Bronchial epithelial cell (primary cell): Measurements from ENCODE around the gene ANKRD55. TPM values are rescaled to one million over a fixed set of nuclear protein-coding genes. Genes with fewer than 3 reads are reported as not detected.

Experiments
- DNase-seq: peaks from one replicate; pipeline ENCODE4 v3.0.0-alpha.2; 2010; ENCODE audit warnings: low read depth
- FAIRE-seq: peaks from 2 replicates; lab custom pipeline; 2011; peaks lifted over from hg19 to GRCh38; lab: Jason Lieb, UNC
- H3K27me3 ChIP-seq: 2 replicates; pipeline ENCODE4 v1.5.1; 2011; ENCODE audit warnings: low read length; ENCODE audit not compliant: control insufficient read depth, insufficient read depth
- H3K36me3 ChIP-seq: 2 replicates; pipeline ENCODE4 v1.5.1; 2011; ENCODE audit warnings: low read length; ENCODE audit not compliant: control insufficient read depth, insufficient read depth
- H3K4me3 ChIP-seq: 2 replicates; pipeline ENCODE4 v1.5.1; 2011; ENCODE audit warnings: mild to moderate bottlenecking, low read depth, low read length, control low read depth
- total RNA-seq: library from RNA; depleted of rRNA; stranded (reverse); fragments of >200 nt; gene quantifications from 2 replicates; pipeline ENCODE4 v1.2.1, GENCODE V29; 2014
- TF ChIP-seq, protein P1 (sequence below): IDR thresholded peaks from 2 replicates; pipeline ENCODE4 v1.5.1; 2011; ENCODE audit warnings: mild to moderate bottlenecking, moderate library complexity, low read length, control low read depth, inconsistent platforms; ENCODE audit not compliant: insufficient read depth, severe bottlenecking

ANKRD55 gene
- not detected in 2 replicates for total RNA-seq

DNA sequence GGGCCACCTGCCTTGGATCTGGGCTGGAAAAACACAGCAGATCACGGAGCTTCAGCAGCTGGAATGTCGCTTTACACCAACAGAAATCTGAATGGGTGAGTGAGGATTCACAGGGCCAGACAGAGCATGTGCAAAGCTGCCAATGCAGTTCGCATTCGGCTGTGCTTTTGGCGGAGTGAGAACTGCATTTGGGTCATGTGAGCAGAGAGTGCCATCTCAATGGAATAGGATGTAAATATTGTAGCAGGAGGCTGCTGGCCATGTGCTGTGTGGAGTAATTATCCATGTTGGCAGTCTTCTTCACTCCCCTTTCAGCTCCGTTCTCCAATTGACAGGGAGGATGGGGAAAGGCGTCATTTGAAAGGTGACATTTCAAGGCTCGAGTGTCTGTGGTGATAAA lies at the start of gene ANKRD55:
TSS of gene ANKRD55 (minus strand) at position 101 of the 400 bp plus-strand sequence. CDS start 417 bp downstream, outside the sequence.
- TF ChIP-seq, protein P1, sequence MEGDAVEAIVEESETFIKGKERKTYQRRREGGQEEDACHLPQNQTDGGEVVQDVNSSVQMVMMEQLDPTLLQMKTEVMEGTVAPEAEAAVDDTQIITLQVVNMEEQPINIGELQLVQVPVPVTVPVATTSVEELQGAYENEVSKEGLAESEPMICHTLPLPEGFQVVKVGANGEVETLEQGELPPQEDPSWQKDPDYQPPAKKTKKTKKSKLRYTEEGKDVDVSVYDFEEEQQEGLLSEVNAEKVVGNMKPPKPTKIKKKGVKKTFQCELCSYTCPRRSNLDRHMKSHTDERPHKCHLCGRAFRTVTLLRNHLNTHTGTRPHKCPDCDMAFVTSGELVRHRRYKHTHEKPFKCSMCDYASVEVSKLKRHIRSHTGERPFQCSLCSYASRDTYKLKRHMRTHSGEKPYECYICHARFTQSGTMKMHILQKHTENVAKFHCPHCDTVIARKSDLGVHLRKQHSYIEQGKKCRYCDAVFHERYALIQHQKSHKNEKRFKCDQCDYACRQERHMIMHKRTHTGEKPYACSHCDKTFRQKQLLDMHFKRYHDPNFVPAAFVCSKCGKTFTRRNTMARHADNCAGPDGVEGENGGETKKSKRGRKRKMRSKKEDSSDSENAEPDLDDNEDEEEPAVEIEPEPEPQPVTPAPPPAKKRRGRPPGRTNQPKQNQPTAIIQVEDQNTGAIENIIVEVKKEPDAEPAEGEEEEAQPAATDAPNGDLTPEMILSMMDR: no peak
- no peak within 1 kb of the TSS for H3K4me3 ChIP-seq
- no peaks in the 10 kb centered on the region for H3K36me3 ChIP-seq
- FAIRE-seq: no peak
- H3K27me3 ChIP-seq: peaks cover 3% of the 10 kb centered on the region
- no peak for DNase-seq

- FAIRE-seq (no peak), DNase-seq (peak; percentile 38)
- H3K4me3 ChIP-seq: no peak overlapping the region
- H3K36me3 ChIP-seq: no peaks in the 10 kb centered on the region
- H3K27me3 ChIP-seq: no peaks in the 10 kb centered on the region
- TF ChIP-seq, protein P1: no peak
These were observed 49.1 kb upstream of the ANKRD55 start for GRCh38 chr5:56282216-56282615.

GRCh38 chr5:56281489-56282165 lies 48.5 kb upstream of the ANKRD55 start:
- TF ChIP-seq, protein P1: no peak
- Histone ChIP-seq H3K27me3 (no peaks in the 10 kb centered on the region), H3K36me3 (no peaks in the 10 kb centered on the region), H3K4me3 (no peak overlapping the region)
- FAIRE-seq (no peak), DNase-seq (no peak)

DNA sequence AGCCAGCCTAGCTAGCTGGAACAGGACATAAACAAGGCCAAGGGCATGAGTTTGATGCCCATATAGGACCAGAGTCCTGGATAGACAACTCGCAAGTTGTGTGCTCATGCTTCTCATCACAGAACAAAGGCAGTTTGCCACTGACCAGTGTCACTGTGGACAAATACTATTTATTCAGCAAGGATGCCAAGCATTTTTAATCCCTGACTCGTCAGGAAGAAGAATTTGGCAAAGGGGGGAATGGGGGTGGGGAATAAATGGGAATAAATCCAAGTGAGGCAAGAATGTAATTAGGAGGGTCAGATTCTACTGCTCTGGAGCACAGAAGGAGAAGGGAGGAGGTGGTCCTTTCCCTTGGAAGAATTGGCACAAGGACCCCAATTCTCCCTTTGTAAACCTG lies 46.8 kb upstream of the ANKRD55 start:
- TF ChIP-seq, protein P1: no peak
- no peak for FAIRE-seq
- Histone ChIP-seq H3K4me3 (no peak overlapping the region), H3K27me3 (no peaks in the 10 kb centered on the region), H3K36me3 (no peaks in the 10 kb centered on the region)
- DNase-seq: peak; percentile 38

GRCh38 chr5:56279291-56279690 lies 46.2 kb upstream of the ANKRD55 start:
- Histone ChIP-seq H3K4me3 (no peak overlapping the region), H3K36me3 (no peaks in the 10 kb centered on the region), H3K27me3 (no peaks in the 10 kb centered on the region)
- TF ChIP-seq, protein P1: no peak
- DNase-seq (no peak), FAIRE-seq (no peak)

GRCh38 chr5:56278335-56278753 lies 45.2 kb upstream of the ANKRD55 start:
- Histone ChIP-seq H3K27me3 (no peaks in the 10 kb centered on the region), H3K4me3 (no peak overlapping the region), H3K36me3 (no peaks in the 10 kb centered on the region)
- FAIRE-seq: no peak
- TF ChIP-seq, protein P1: no peak
- no peak for DNase-seq
